ENCODE measurements around the gene UBE3B.

DNA sequence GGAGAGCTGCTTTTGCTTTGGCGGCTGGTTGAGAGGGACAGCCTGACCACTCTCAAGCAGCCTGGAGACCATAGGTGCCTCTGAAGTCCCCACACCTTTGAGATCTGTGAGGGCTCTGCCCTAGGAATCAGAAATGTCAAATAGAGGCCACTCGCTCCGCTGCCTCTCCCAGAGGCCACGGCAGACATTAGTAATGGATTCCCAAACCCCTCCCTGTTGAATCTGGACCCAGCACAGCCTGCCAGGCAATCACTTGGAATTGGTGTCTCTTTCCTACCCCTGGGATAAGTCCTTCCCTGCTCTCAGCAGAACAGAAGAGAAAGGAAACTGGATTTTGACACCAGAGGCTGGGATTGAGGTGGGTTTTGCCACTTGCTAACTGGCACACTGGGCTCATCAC is 70.8 kb downstream of the UBE3B start:
- TF ChIP-seq, protein P1, sequence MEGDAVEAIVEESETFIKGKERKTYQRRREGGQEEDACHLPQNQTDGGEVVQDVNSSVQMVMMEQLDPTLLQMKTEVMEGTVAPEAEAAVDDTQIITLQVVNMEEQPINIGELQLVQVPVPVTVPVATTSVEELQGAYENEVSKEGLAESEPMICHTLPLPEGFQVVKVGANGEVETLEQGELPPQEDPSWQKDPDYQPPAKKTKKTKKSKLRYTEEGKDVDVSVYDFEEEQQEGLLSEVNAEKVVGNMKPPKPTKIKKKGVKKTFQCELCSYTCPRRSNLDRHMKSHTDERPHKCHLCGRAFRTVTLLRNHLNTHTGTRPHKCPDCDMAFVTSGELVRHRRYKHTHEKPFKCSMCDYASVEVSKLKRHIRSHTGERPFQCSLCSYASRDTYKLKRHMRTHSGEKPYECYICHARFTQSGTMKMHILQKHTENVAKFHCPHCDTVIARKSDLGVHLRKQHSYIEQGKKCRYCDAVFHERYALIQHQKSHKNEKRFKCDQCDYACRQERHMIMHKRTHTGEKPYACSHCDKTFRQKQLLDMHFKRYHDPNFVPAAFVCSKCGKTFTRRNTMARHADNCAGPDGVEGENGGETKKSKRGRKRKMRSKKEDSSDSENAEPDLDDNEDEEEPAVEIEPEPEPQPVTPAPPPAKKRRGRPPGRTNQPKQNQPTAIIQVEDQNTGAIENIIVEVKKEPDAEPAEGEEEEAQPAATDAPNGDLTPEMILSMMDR (IDR thresholded peaks at IDR 0.05): no peak
- no peak for TF ChIP-seq POLR2A (IDR thresholded peaks at IDR 0.05)

Measured in lower leg skin (tissue), 3 donors.